HepG2 (cell line): Measurements from ENCODE around the gene LHB. TPM values are rescaled to one million over a fixed set of nuclear protein-coding genes. Genes with fewer than 3 reads are reported as not detected.

ENCODE experiments used
- ATAC-seq: fragments of 200-7000 bp; cut with Tn5 transposase; 3 replicates; pipeline ENCODE4 v1.9.1; 2020; ENCODE audit warnings: mild to moderate bottlenecking, moderate library complexity
- BruUV-seq: library from RNA; stranded (reverse); fragments of 400-500 nt; replicated peaks from 2 replicates; lab custom pipeline; 2021; lab: Mats Ljungman, UMichigan
- CTCF ChIA-PET: fragments of 300-600 bp; formaldehyde crosslinking; extraction: SDS; loops from one replicate; lab custom pipeline; 2021; ENCODE audit warnings: low total read pairs, inconsistent platforms, low intra/inter-chr PET ratio; lab: Yijun Ruan, JAX
- POLR2A ChIA-PET: fragments of 350-600 bp; sonication (Branson Sonifier 250); formaldehyde crosslinking; loops from one replicate; lab custom pipeline; 2020; ENCODE audit warnings: antibody characterized with exemption, inconsistent platforms; lab: Yijun Ruan, JAX
- DNase-seq: peaks from one replicate; pipeline ENCODE4 v3.0.0-alpha.2; 2015; ENCODE audit warnings: low spot score
- FAIRE-seq: peaks from 3 replicates; lab custom pipeline; 2011; peaks lifted over from hg19 to GRCh38; lab: Jason Lieb, UNC
- H2AFZ ChIP-seq: one replicate; pipeline ENCODE4 v1.6.1; 2011; ENCODE audit warnings: low read length, inconsistent platforms
- H3K27ac ChIP-seq: fragments of 300-600 bp; 3 replicates; pipeline ENCODE4 v1.8.0; 2011; ENCODE audit warnings: mixed run types, mild to moderate bottlenecking, mixed read lengths, low read length, inconsistent platforms; ENCODE audit not compliant: insufficient read depth; ENCODE audit errors: extremely low read length
- H3K27me3 ChIP-seq, 2 experiments: fragments of 200-600 bp in 1 of 2; 2 replicates in 1 of 2; 3 replicates in 1 of 2; pipeline versions ENCODE4 v1.6.0 to v1.8.0; 2011; ENCODE audit warnings: low read length in 2 of 2, mild to moderate bottlenecking in 2 of 2, moderate library complexity in 2 of 2, inconsistent platforms in 1 of 2; ENCODE audit not compliant: insufficient read depth in 2 of 2, control insufficient read depth in 1 of 2
- H3K36me3 ChIP-seq, 2 experiments: fragments of 200-600 bp in 1 of 2; replicated peaks in 1 of 2; 2 replicates in 1 of 2; 3 replicates in 1 of 2; pipeline versions ENCODE4 v1.5.1 to v1.8.0; 2011; ENCODE audit warnings: low read length in 2 of 2, inconsistent platforms in 1 of 2; ENCODE audit not compliant: insufficient read depth in 2 of 2, control insufficient read depth in 1 of 2
- H3K4me1 ChIP-seq: 2 replicates; pipeline ENCODE4 v1.5.1; 2012; ENCODE audit warnings: low read length, inconsistent platforms; ENCODE audit not compliant: insufficient read depth
- H3K4me2 ChIP-seq: 2 replicates; pipeline ENCODE4 v1.6.0; 2011; ENCODE audit warnings: low read depth, low read length, inconsistent platforms
- H3K4me3 ChIP-seq, 3 experiments: fragments of 200-600 bp in 1 of 3; sonication (generic), shearing (Covaris generic) in 1 of 3; replicated peaks in 1 of 3; 2 replicates each; pipeline ENCODE4 v1.5.1; 2011 to 2016; ENCODE audit warnings: low read length in 3 of 3, inconsistent platforms in 2 of 3, low read depth in 2 of 3, mild to moderate bottlenecking in 2 of 3, control low read depth in 1 of 3, mixed read lengths in 1 of 3; ENCODE audit not compliant: insufficient read depth in 1 of 3
- H3K79me2 ChIP-seq: one replicate; pipeline ENCODE4 v1.6.1; 2011; ENCODE audit warnings: low read length, inconsistent platforms; ENCODE audit not compliant: insufficient read depth
- H3K9ac ChIP-seq: 2 replicates; pipeline ENCODE4 v1.6.0; 2011; ENCODE audit warnings: mild to moderate bottlenecking, low read depth, low read length, inconsistent platforms; ENCODE audit not compliant: insufficient read depth
- H3K9me3 ChIP-seq: 2 replicates; pipeline ENCODE4 v1.5.1; 2012; ENCODE audit warnings: mild to moderate bottlenecking, low read length
- H4K20me1 ChIP-seq: 2 replicates; pipeline ENCODE4 v1.6.0; 2011; ENCODE audit warnings: inconsistent platforms, mild to moderate bottlenecking, low read length, moderate library complexity; ENCODE audit not compliant: insufficient read depth
- CENPX ChIP-seq: sonication (generic); formaldehyde crosslinking; IDR thresholded peaks from 2 replicates; pipeline ENCODE4 v1.9.0; 2021; ENCODE audit warnings: mild to moderate bottlenecking, missing genetic modification reagents, moderate library complexity
- CHD4 ChIP-seq: fragments of 200-600 bp; sonication (generic); IDR thresholded peaks from 2 replicates; pipeline ENCODE4 v1.7.0; 2017; ENCODE audit warnings: mild to moderate bottlenecking, low read length, borderline replicate concordance
- IRF2 ChIP-seq: IDR thresholded peaks from 2 replicates; pipeline ENCODE4 v1.6.1; 2018; ENCODE audit warnings: missing genetic modification reagents, missing compliant biosample characterization
- NFE2L1 ChIP-seq: sonication (generic); formaldehyde crosslinking; IDR thresholded peaks from 2 replicates; pipeline ENCODE4 v1.4.0; 2020; ENCODE audit warnings: missing genetic modification reagents, mild to moderate bottlenecking, borderline replicate concordance
- PAF1 ChIP-seq: IDR thresholded peaks from 2 replicates; pipeline ENCODE4 v1.6.1; 2016; ENCODE audit warnings: missing genetic modification reagents, missing compliant biosample characterization
- REXO4 ChIP-seq: sonication (generic); formaldehyde crosslinking; IDR thresholded peaks from 2 replicates; pipeline ENCODE4 v1.8.0; 2022; ENCODE audit warnings: missing genetic modification reagents, mild to moderate bottlenecking, borderline replicate concordance
- SAP130 ChIP-seq: IDR thresholded peaks from 2 replicates; pipeline ENCODE4 v1.6.1; 2016; ENCODE audit warnings: low read depth
- TBX2 ChIP-seq: sonication (generic); formaldehyde crosslinking; IDR thresholded peaks from 2 replicates; pipeline ENCODE4 v1.5.0; 2020; ENCODE audit warnings: missing genetic modification reagents, mild to moderate bottlenecking, borderline replicate concordance
- ZFX ChIP-seq: sonication (generic); formaldehyde crosslinking; IDR thresholded peaks from 2 replicates; pipeline ENCODE4 v1.4.0; 2020; ENCODE audit warnings: mild to moderate bottlenecking, low read depth, missing genetic modification reagents, moderate library complexity
- ZNF333 ChIP-seq: sonication (generic); formaldehyde crosslinking; IDR thresholded peaks from 2 replicates; pipeline ENCODE4 v1.4.0; 2020; ENCODE audit warnings: mild to moderate bottlenecking, missing genetic modification reagents, borderline replicate concordance
- ZNF501 ChIP-seq: sonication (generic); formaldehyde crosslinking; IDR thresholded peaks from 2 replicates; pipeline ENCODE4 v1.5.1; 2020; ENCODE audit warnings: mild to moderate bottlenecking, moderate library complexity, missing genetic modification reagents
- ZNF678 ChIP-seq: sonication (generic); formaldehyde crosslinking; IDR thresholded peaks from 2 replicates; pipeline ENCODE4 v1.4.0; 2020; ENCODE audit warnings: mild to moderate bottlenecking, missing genetic modification reagents
- ZNF83 ChIP-seq: sonication (generic); formaldehyde crosslinking; IDR thresholded peaks from 2 replicates; pipeline ENCODE4 v1.4.0; 2020; ENCODE audit warnings: missing genetic modification reagents, mild to moderate bottlenecking, borderline replicate concordance
- WGBS: methylation state at CpG from one replicate; pipeline ENCODE4 v1.1.6; 2017; ENCODE audit warnings: low lambda C conversion rate; 5-methylcytosine and 5-hydroxymethylcytosine counted together
- in situ Hi-C: cut with HindIII; loops from 2 replicates; pipeline ENCODE4 v1.10.0; 2017; ENCODE audit warnings: low pct_unique_long_range_greater_than_20kb; ENCODE audit not compliant: extremely low pct_ligation_motif_present
- intact Hi-C: fragments of 100-400 bp; cut with micrococcal nuclease; formaldehyde crosslinking; loops from one replicate; pipeline ENCODE4 v1.10.0; 2022; ENCODE audit not compliant: unreplicated experiment
- polyA plus RNA-seq, 8 experiments: library from polyadenylated mRNA; depleted of rRNA in 3 of 8; stranded (reverse) in 7 of 8; unstranded in 1 of 8; fragments of >200 nt; fragmentation: Illumina TruSeq in 4 of 8; extraction: Trizol in 4 of 8; gene quantifications; 2 replicates each; pipeline versions ENCODE4 v1.2.1 to v1.2.3, GENCODE V29; 2011 to 2016; ENCODE audit warnings: low read depth in 4 of 8, missing spikeins in 1 of 8, mixed read lengths in 1 of 8; ENCODE audit not compliant: insufficient read depth in 1 of 8
- total RNA-seq, 5 experiments: library from RNA; depleted of rRNA; stranded (reverse); fragments of >200 nt; fragmentation: Illumina TruSeq; extraction: Trizol; gene quantifications; 2 replicates each; pipeline ENCODE4 v1.2.3, GENCODE V29; 2016; ENCODE audit warnings: low read depth in 1 of 5
- TF ChIP-seq, protein P1 (sequence below), 2 experiments: sonication (generic) in 1 of 2; formaldehyde crosslinking in 1 of 2; IDR thresholded peaks; 2 replicates each; pipeline versions ENCODE4 v1.5.1 to v1.6.1; 2011 to 2020; ENCODE audit warnings: borderline replicate concordance in 1 of 2, low read depth in 1 of 2, low read length in 1 of 2, mild to moderate bottlenecking in 1 of 2, missing genetic modification reagents in 1 of 2, moderate library complexity in 1 of 2
- TF ChIP-seq, protein P2 (sequence below): IDR thresholded peaks from 2 replicates; pipeline ENCODE4 v1.6.1; 2016; ENCODE audit warnings: low read depth, borderline replicate concordance
- TF ChIP-seq, protein P3 (sequence below): IDR thresholded peaks from 2 replicates; pipeline ENCODE4 v1.6.1; 2018; ENCODE audit warnings: missing genetic modification reagents, mild to moderate bottlenecking, missing compliant biosample characterization
- TF ChIP-seq, protein P4 (sequence below): sonication (generic); formaldehyde crosslinking; IDR thresholded peaks from 2 replicates; pipeline ENCODE4 v1.8.1; 2023; ENCODE audit warnings: missing genetic modification reagents, inconsistent platforms, borderline replicate concordance
- TF ChIP-seq, protein P5 (sequence below): sonication (generic); formaldehyde crosslinking; conservative IDR thresholded peaks from 2 replicates; pipeline ENCODE4 v1.8.0; 2022; ENCODE audit warnings: missing genetic modification reagents

LHB gene
- total and polyA plus RNA-seq, 2 of the 13 experiments (the other 11 are each of a cell fraction or from before 2014, with no cell fraction given), result not detected

DNA sequence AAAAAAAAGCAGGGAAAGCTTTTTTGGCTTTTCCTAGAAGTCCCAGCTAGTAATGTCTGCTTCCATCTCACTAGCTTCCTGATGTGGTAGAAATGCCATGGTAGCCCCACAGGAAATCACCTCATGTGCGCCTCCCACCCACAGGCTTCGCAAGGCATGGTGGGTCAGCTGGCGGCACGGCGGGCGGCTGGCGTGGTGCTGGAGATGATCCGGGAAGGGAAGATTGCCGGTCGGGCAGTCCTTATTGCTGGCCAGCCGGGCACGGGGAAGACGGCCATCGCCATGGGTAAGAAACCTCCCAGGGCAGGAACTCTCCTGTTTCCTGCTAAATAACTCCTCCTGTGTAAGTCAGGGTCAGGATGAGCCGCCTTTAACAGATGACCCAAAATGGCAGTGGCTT lies 12.8 kb downstream of the LHB start:
- POLR2A ChIA-PET, result no interaction called here
- CTCF ChIA-PET, result no interaction called here
- no TSS peak for BruUV-seq
- H4K20me1 ChIP-seq, result no peaks in the 10 kb centered on the region
- H3K27me3 ChIP-seq, result no peaks in the 10 kb centered on the region
- DNase-seq (no peak), FAIRE-seq (no peak), ATAC-seq (no peak)
- no peak overlapping the region for H3K27ac ChIP-seq
- in situ Hi-C loops, result no loop called here
- peaks cover 27 to 53% of the 10 kb centered on the region in 2 experiments for H3K36me3 ChIP-seq
- WGBS, result 98% methylated on average over 13 of the region's 15 CpGs
- H3K4me1 ChIP-seq, result no peaks in the 10 kb centered on the region
- no peak overlapping the region for H3K9ac ChIP-seq
- H3K9me3 ChIP-seq, result no peaks in the 10 kb centered on the region
- no peak overlapping the region for H3K4me3 ChIP-seq
- no peak overlapping the region for H2AFZ ChIP-seq
- no peaks in the 10 kb centered on the region for H3K79me2 ChIP-seq
- intact Hi-C loops, result no loop called here
- no peak overlapping the region for H3K4me2 ChIP-seq
- TF ChIP-seq ZFX (CRISPR knock-in tag), result no peak
- TF ChIP-seq NFE2L1 (CRISPR knock-in tag), result no peak
- TF ChIP-seq IRF2 (CRISPR knock-in tag), result no peak
- TF ChIP-seq SAP130 (CRISPR knock-in tag), result no peak
- no peak for TF ChIP-seq ZNF678 (CRISPR knock-in tag)
- TF ChIP-seq, protein P1, sequence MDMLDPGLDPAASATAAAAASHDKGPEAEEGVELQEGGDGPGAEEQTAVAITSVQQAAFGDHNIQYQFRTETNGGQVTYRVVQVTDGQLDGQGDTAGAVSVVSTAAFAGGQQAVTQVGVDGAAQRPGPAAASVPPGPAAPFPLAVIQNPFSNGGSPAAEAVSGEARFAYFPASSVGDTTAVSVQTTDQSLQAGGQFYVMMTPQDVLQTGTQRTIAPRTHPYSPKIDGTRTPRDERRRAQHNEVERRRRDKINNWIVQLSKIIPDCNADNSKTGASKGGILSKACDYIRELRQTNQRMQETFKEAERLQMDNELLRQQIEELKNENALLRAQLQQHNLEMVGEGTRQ (IDR thresholded peaks at IDR 0.05; ENCODE audit: low read depth, low read length), result no peak
- TF ChIP-seq, protein P1 (CRISPR knock-in tag; IDR thresholded peaks at IDR 0.05; ENCODE audit: borderline replicate concordance), result no peak
- TF ChIP-seq CENPX, result no peak
- TF ChIP-seq, protein P2, sequence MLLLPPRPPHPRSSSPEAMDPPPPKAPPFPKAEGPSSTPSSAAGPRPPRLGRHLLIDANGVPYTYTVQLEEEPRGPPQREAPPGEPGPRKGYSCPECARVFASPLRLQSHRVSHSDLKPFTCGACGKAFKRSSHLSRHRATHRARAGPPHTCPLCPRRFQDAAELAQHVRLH, result no peak
- no peak for TF ChIP-seq ZNF83 (CRISPR knock-in tag)
- no peak for TF ChIP-seq CHD4
- TF ChIP-seq, protein P3, sequence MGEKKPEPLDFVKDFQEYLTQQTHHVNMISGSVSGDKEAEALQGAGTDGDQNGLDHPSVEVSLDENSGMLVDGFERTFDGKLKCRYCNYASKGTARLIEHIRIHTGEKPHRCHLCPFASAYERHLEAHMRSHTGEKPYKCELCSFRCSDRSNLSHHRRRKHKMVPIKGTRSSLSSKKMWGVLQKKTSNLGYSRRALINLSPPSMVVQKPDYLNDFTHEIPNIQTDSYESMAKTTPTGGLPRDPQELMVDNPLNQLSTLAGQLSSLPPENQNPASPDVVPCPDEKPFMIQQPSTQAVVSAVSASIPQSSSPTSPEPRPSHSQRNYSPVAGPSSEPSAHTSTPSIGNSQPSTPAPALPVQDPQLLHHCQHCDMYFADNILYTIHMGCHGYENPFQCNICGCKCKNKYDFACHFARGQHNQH (CRISPR knock-in tag), result no peak
- TF ChIP-seq ZNF333 (CRISPR knock-in tag), result no peak
- TF ChIP-seq PAF1 (CRISPR knock-in tag), result no peak
- TF ChIP-seq, protein P4, sequence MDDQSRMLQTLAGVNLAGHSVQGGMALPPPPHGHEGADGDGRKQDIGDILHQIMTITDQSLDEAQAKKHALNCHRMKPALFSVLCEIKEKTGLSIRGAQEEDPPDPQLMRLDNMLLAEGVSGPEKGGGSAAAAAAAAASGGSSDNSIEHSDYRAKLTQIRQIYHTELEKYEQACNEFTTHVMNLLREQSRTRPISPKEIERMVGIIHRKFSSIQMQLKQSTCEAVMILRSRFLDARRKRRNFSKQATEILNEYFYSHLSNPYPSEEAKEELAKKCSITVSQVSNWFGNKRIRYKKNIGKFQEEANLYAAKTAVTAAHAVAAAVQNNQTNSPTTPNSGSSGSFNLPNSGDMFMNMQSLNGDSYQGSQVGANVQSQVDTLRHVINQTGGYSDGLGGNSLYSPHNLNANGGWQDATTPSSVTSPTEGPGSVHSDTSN (CRISPR knock-in tag), result no peak
- no peak for TF ChIP-seq ZNF501
- no peak for TF ChIP-seq TBX2 (CRISPR knock-in tag)
- TF ChIP-seq, protein P5, sequence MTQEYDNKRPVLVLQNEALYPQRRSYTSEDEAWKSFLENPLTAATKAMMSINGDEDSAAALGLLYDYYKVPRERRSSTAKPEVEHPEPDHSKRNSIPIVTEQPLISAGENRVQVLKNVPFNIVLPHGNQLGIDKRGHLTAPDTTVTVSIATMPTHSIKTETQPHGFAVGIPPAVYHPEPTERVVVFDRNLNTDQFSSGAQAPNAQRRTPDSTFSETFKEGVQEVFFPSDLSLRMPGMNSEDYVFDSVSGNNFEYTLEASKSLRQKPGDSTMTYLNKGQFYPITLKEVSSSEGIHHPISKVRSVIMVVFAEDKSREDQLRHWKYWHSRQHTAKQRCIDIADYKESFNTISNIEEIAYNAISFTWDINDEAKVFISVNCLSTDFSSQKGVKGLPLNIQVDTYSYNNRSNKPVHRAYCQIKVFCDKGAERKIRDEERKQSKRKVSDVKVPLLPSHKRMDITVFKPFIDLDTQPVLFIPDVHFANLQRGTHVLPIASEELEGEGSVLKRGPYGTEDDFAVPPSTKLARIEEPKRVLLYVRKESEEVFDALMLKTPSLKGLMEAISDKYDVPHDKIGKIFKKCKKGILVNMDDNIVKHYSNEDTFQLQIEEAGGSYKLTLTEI (CRISPR knock-in tag), result no peak
- TF ChIP-seq REXO4 (CRISPR knock-in tag), result no peak
